Right lobe of liver (tissue), 6 donors: ENCODE data around the gene PXYLP1. TPM values are rescaled to one million over a fixed set of nuclear protein-coding genes. Genes with fewer than 3 reads are reported as not detected.

Experiments
- ATAC-seq, 4 donors: fragments of 200-7000 bp; cut with Tn5 transposase; one replicate each; pipeline ENCODE4 v1.9.1; 2020; ENCODE audit warnings: mild to moderate bottlenecking in 4 of 4, moderate library complexity in 4 of 4
- DNase-seq, 3 donors: peaks; one replicate each; pipeline ENCODE4 v3.0.0-alpha.2; 2020
- H3K27ac ChIP-seq, 3 donors: fragments of 200-600 bp; one replicate each; pipeline ENCODE4 v1.8.0; 2022
- H3K27me3 ChIP-seq, 2 donors: fragments of 200-600 bp; one replicate each; pipeline ENCODE4 v1.8.0; 2022
- H3K36me3 ChIP-seq, 4 donors: fragments of 200-600 bp; sonication (generic) in 1 of 4; one replicate each; pipeline versions ENCODE4 v1.5.1 to v1.8.0; 2017 to 2022; ENCODE audit warnings: control low read depth in 1 of 4
- H3K4me1 ChIP-seq, 4 donors: fragments of 200-600 bp; sonication (generic) in 1 of 4; one replicate each; pipeline versions ENCODE4 v1.5.1 to v1.8.0; 2017 to 2022; ENCODE audit warnings: control low read depth in 1 of 4
- H3K4me3 ChIP-seq, 3 donors: fragments of 200-600 bp; one replicate each; pipeline ENCODE4 v1.8.0; 2022
- H3K9me3 ChIP-seq, 4 donors: fragments of 200-600 bp; sonication (generic) in 1 of 4; one replicate each; pipeline versions ENCODE4 v1.5.1 to v1.8.0; 2017 to 2022; ENCODE audit warnings: control low read depth in 1 of 4
- CTCF ChIP-seq, 4 donors: fragments of 200-600 bp in 3 of 4; fragments of 450-650 bp in 1 of 4; IDR thresholded peaks; one replicate each; pipeline versions ENCODE4 v1.5.1 to v1.8.0; 2016 to 2022; ENCODE audit warnings: antibody characterized with exemption in 4 of 4, mild to moderate bottlenecking in 2 of 4
- POLR2A ChIP-seq: fragments of 450-650 bp; IDR thresholded peaks from one replicate; pipeline ENCODE4 v1.6.1; 2017; ENCODE audit warnings: antibody characterized with exemption, mild to moderate bottlenecking
- WGBS: methylation state at CpG from one replicate; pipeline ENCODE4 v1.1.6; 2018; ENCODE audit warnings: low coverage, low lambda C conversion rate; ENCODE audit not compliant: insufficient coverage; ENCODE audit errors: missing lambda C conversion rate; 5-methylcytosine and 5-hydroxymethylcytosine counted together
- intact Hi-C, 2 donors: fragments of 100-400 bp; cut with DNase I; formaldehyde crosslinking; loops; one replicate each; pipeline versions ENCODE4 v1.11.2 to v1.14.1; 2022
- total RNA-seq, 6 experiments: library from RNA; depleted of rRNA in 2 of 6; stranded (reverse); fragments of >200 nt in 2 of 6; fragmentation: NEBNext Ultra II Directional in 3 of 6; extraction: Animal tissue kit (Norgen Biotek cat#: 25700) in 3 of 6; gene quantifications; one replicate each; pipeline versions ENCODE4 v1.1.0 to v1.2.4, GENCODE V29; 2016 to 2023
- donor health status: DM: no; HTN: yes; CAD: no.
- donor health status: DM: no; HTN: no; CAD: no.
- donor health status: DM: no; HTN: no; CAD: no.
- donor health status: DM: no; HTN: yes; CAD: no.
- donor health status: DM: no; HTN: yes; CAD: no.

PXYLP1 gene
- total RNA-seq, 6 experiments from 2014 or later: 2.0 to 4.7 (median 3.0) TPM

GRCh38 chr3:141230293-141230692 lies 1.3 kb upstream of the PXYLP1 start:
- Histone ChIP-seq H3K36me3 (no peaks in the 10 kb centered on the region), H3K27me3 (no peaks in the 10 kb centered on the region), H3K4me3 (no peak overlapping the region), H3K4me1 (no peaks in the 10 kb centered on the region), H3K27ac (no peak overlapping the region), H3K9me3 (no peaks in the 10 kb centered on the region)
- WGBS: 95% methylated on average over 11 of the region's 11 CpGs
- TF ChIP-seq CTCF (IDR thresholded peaks at IDR 0.05): no peak
- TF ChIP-seq POLR2A: no peak
- intact Hi-C loops: loop anchor here in 1 of 2 donors (10.0 kb wide), 1 partner anchor 55 kb away; no protein-coding TSS in a partner anchor
- DNase-seq (no peak), ATAC-seq (no peak)

GRCh38 chr3:141231952-141232823 lies 563 bp downstream of the PXYLP1 start:
- intact Hi-C loops: loop anchor here in 1 of 2 donors (10.0 kb wide), 1 partner anchor 53 kb away; no protein-coding TSS in a partner anchor
- H3K27me3 ChIP-seq: no peaks in the 10 kb centered on the region
- no peaks in the 10 kb centered on the region for H3K9me3 ChIP-seq
- no peaks in the 10 kb centered on the region for H3K36me3 ChIP-seq
- H3K27ac ChIP-seq: peak overlapping the region in 2 of 3 donors; percentile 31 to 85
- ATAC-seq (peak; percentile 5 to 29 (median 22)), DNase-seq (peak; percentile 61 to 69 (median 63))
- 14% methylated on average over 12 of the region's 71 CpGs for WGBS
- H3K4me3 ChIP-seq: peak overlapping the region; percentile 66 to 76 (median 71)
- TF ChIP-seq POLR2A: no peak
- TF ChIP-seq CTCF (IDR thresholded peaks at IDR 0.05): peak in 1 of 4 donors; percentile 2
- peaks cover 0 to 6% (median 0%) of the 10 kb centered on the region in 4 donors for H3K4me1 ChIP-seq

- Histone ChIP-seq H3K36me3 (no peaks in the 10 kb centered on the region), H3K9me3 (no peaks in the 10 kb centered on the region), H3K4me3 (no peak overlapping the region), H3K4me1 (peaks cover 0 to 6% (median 0%) of the 10 kb centered on the region in 4 donors), H3K27me3 (no peaks in the 10 kb centered on the region), H3K27ac (no peak overlapping the region)
- 76% methylated on average over 8 of the region's 9 CpGs for WGBS
- ATAC-seq (no peak), DNase-seq (no peak)
- TF ChIP-seq CTCF (IDR thresholded peaks at IDR 0.05) (no peak), POLR2A (no peak)
- intact Hi-C loops: loop anchor here in 1 of 2 donors (10.0 kb wide), 1 partner anchor 51 kb away; no protein-coding TSS in a partner anchor
These were observed 2.0 kb downstream of the PXYLP1 start for GRCh38 chr3:141233457-141234161.

GRCh38 chr3:141234283-141234682 lies 2.7 kb downstream of the PXYLP1 start:
- no peak for TF ChIP-seq CTCF (IDR thresholded peaks at IDR 0.05)
- no peak for TF ChIP-seq POLR2A
- Histone ChIP-seq H3K4me3 (no peak overlapping the region), H3K9me3 (no peaks in the 10 kb centered on the region), H3K36me3 (no peaks in the 10 kb centered on the region), H3K27ac (no peak overlapping the region), H3K27me3 (no peaks in the 10 kb centered on the region), H3K4me1 (peaks cover 0 to 6% (median 0%) of the 10 kb centered on the region in 4 donors)
- intact Hi-C loops: loop anchor here in 1 of 2 donors (10.0 kb wide), 1 partner anchor 51 kb away; no protein-coding TSS in a partner anchor
- ATAC-seq (no peak), DNase-seq (no peak)
- no CpG with 5 or more reads among the region's 3 CpGs for WGBS
